Measurements from ENCODE around the gene RBM20.

- TF ChIP-seq EP300 (IDR thresholded peaks at IDR 0.05) (no peak), CTCF (IDR thresholded peaks at IDR 0.05) (no peak), POLR2AphosphoS5 (IDR thresholded peaks at IDR 0.05) (peak; percentile 11 to 89 (median 89)), POLR2A (IDR thresholded peaks at IDR 0.05) (no peak)
These were observed 214.3 kb downstream of the RBM20 start for GRCh38 chr10:110858297-110858934.

Measured in stomach (tissue), 4 donors.